NB4 (cell line): ENCODE results near the gene SPACA6.

ENCODE experiments used
- CTCF ChIP-seq: IDR thresholded peaks from one replicate; pipeline ENCODE4 v1.5.1; 2012; ENCODE audit warnings: low read depth, low read length
- POLR2A ChIP-seq: IDR thresholded peaks from 2 replicates; pipeline ENCODE4 v1.6.1; 2011; ENCODE audit warnings: mild to moderate bottlenecking; ENCODE audit not compliant: insufficient read length; ENCODE audit errors: extremely low read depth

- TF ChIP-seq CTCF (no peak), POLR2A (no peak)
Measured at GRCh38 chr19:51750400-51751094, 57.4 kb downstream of the SPACA6 start.
